ENCODE measurements around the gene STAT6. TPM values are rescaled to one million over a fixed set of nuclear protein-coding genes. Genes with fewer than 3 reads are reported as not detected.

STAT6 gene
- total RNA-seq, 2 experiments from 2014 or later: 251 to 263 TPM

DNA sequence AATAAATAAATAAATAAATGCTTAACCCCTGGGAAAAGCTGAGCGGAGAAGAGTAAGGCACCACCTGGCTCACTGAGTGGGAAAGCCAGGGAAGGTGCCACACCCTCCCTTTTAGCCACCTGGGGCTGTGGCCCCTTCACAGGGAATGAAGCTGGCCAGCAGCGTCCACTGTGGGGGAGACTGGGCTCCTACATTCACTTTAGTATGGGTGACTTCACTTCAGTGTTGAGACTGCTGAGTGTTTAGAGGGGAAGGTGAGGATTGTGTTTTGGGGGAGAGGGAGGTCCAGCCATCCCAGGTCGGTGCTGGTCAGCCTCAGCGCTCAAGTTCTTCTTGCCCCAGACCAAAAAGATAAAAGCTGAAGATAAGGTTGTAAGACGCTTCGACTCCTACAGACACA lies 20.7 kb downstream of the STAT6 start:
- Mint-ChIP-seq H3K4me1 (peaks cover 51% of the 10 kb centered on the region), H3K27ac (peak overlapping the region; percentile 51), H3K36me3 (peaks cover 11% of the 10 kb centered on the region), H3K4me3 (peak overlapping the region; percentile 96), H3K27me3 (no peaks in the 10 kb centered on the region), H3K9me3 (no peaks in the 10 kb centered on the region)
- DNase-seq: no peak
- no peak for ATAC-seq (ENCODE audit: low read depth)
- POLR2A ChIA-PET: interaction anchor here (0.9 to 16.0 kb wide), 3 partner anchors 14 to 20 kb away, joined by 6 to 225 read pairs (median 166); partner anchors contain the start of genes NEMP1 and STAT6

DNA sequence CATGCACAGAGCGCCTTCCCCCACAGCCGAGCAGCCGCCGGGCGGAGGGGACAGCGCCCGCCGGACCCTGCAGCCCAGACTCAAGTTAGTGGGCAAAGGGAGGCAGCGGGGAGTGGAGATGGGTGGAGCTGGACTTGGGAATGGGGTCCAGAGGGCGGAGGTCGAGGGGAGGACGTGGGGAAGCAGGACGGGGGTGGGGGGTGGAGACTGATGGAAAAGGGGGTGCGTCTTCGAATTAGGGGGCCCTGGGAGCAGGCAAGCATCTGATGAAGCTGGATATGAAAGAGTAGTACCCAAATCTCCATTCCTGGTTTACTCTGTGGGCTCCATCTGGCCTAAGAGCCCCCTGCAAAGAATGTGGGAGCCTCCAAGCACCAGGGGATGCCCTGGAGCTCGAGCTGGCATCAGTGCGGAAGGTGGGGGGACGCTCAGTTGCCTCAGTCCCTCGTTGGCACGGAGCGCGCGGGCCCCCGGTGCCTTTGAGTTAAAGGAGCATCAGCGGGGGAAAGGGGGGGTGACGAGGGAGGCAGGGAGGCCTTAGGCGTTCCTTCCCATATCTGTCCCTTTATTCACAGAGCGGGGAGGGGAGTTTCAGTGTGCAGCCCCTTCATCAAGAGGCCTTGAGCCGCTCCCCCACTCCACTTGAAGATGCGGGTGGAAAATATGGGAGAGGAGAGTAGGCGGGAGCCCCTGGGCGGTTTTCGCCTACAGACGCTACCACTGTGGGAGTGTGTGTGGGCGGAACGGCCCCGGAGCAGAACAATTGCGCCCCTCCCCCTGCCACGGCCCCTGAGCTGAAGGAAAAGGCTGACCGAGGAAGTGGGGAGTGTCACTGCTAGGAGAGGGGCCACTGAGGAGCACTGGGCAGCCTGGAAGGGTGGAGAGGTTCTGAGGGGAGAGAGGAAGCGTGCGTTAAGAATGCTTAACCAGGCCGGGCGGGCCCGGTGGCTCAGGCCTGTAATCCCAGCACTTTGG lies 21.6 kb downstream of the STAT6 start:
- peaks cover 58% of the 10 kb centered on the region for H3K4me1 Mint-ChIP-seq
- peak overlapping the region; percentile 96 for H3K4me3 Mint-ChIP-seq
- POLR2A ChIA-PET: interaction anchor here (1.5 to 16.0 kb wide), 5 partner anchors 8 to 730 kb away, joined by 3 to 225 read pairs (median 9); partner anchors contain the start of genes NEMP1, STAT2 and STAT6
- ATAC-seq (ENCODE audit: low read depth): no peak
- H3K9me3 Mint-ChIP-seq: no peaks in the 10 kb centered on the region
- DNase-seq: peak; percentile 72
- no peaks in the 10 kb centered on the region for H3K27me3 Mint-ChIP-seq
- H3K27ac Mint-ChIP-seq: peak overlapping the region; percentile 84
- H3K36me3 Mint-ChIP-seq: peaks cover 11% of the 10 kb centered on the region

DNA sequence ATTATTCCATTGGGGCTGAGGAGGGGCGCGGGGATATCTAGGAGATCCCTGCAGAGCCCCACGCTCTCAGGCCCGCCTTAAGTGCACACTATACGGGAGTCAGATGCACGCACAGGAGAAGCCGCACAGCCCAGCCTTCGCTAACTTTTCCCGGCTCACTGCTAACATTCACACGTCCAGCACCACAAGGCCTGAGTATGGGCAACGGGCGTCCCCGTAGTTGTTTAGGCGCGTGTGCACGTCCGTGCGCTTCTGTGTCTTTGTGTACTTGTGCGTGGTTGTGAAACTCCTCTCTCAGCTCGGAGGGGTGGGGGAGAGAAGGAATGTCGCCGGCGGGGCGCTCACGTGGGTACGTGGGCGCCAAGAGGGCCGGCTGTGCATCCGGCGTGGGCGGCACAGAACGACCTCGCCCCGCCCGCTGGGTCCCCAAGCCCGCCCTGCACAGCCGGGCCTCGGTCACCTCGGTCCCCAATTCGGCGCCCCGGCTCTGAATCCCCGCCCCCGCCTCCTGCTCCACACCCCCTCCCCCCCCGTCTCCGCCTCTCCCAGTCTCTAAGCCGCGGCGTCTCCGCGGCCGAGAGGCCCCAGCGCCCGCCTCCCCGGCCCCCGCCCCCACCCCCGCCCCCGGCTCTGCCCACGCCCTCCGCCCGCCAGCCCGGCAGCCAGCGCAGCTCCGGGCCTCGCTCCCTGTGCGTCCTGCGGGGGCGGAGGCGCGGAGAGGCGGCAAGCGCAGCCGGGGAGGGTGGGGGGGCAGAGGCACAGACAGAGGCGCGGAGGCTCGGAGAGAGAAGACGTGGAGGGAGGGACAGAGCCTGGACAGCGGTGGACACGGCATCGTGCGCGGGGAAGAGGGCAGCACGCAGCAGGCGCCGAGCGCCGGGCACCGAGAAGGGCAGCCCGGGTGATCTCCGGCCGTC lies 22.6 kb downstream of the STAT6 start, which contains the start of gene NAB2:
Gene NAB2, plus strand, starts transcription at position 761 of the 917 bp plus-strand sequence. CDS start 158 bp downstream, outside the sequence.
- Mint-ChIP-seq H3K36me3 (peaks cover 9% of the 10 kb centered on the region), H3K27me3 (no peaks in the 10 kb centered on the region), H3K4me3 (peak within 1 kb of the TSS; percentile 96), H3K4me1 (peaks cover 52% of the 10 kb centered on the region), H3K9me3 (no peaks in the 10 kb centered on the region), H3K27ac (peak within 1 kb of the TSS; percentile 89)
- peak; percentile 94 for DNase-seq
- peak; percentile 73 for ATAC-seq (ENCODE audit: low read depth)
- POLR2A ChIA-PET: interaction anchor here (0.6 to 16.0 kb wide), 6 partner anchors 9 to 729 kb away, joined by 3 to 225 read pairs (median 8); partner anchors contain the start of genes NEMP1, STAT2 and STAT6

DNA sequence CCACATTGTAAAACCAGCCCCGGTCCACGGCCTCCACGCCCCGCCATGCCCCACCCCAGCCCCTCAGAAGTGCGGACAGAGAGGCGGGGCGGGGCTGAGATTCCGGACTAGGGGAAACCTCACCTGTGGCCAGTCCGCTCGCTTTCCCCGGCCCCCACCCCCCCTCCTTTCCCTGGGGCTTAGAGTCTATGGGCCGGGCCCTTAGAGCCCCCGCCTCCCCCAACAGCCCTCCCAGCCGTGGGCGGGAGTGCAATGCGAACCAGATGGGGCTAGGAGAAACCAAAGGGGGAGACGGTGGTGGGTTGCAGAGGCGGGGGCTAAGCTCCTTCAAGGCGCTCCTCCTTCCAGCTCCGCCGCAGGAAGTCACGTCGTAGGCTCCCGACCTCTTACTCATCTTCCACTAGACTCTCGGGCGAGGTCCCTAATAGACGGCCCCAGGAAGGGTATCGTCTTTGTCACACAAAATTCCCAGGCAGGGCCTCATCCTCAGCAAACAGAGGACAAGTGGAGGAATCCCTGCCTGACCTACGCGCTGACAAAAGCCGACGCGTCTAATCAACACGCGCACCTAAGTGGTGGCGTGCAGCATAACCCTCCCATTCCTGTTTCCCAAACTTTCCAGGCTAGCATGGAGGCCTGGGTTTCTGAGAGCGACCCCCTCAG lies 23.3 kb downstream of the STAT6 start:
- DNase-seq (peak; percentile 77), ATAC-seq (ENCODE audit: low read depth) (peak; percentile 30)
- POLR2A ChIA-PET: interaction anchor here (0.6 to 16.0 kb wide), 3 partner anchors 13 to 335 kb away, joined by 3 to 225 read pairs (median 166); partner anchors contain the start of genes NEMP1 and STAT6
- H3K27me3 Mint-ChIP-seq: no peaks in the 10 kb centered on the region
- H3K4me1 Mint-ChIP-seq: peaks cover 47% of the 10 kb centered on the region
- no peaks in the 10 kb centered on the region for H3K9me3 Mint-ChIP-seq
- peak overlapping the region; percentile 89 for H3K27ac Mint-ChIP-seq
- peaks cover 8% of the 10 kb centered on the region for H3K36me3 Mint-ChIP-seq
- peak overlapping the region; percentile 81 for H3K4me3 Mint-ChIP-seq

DNA sequence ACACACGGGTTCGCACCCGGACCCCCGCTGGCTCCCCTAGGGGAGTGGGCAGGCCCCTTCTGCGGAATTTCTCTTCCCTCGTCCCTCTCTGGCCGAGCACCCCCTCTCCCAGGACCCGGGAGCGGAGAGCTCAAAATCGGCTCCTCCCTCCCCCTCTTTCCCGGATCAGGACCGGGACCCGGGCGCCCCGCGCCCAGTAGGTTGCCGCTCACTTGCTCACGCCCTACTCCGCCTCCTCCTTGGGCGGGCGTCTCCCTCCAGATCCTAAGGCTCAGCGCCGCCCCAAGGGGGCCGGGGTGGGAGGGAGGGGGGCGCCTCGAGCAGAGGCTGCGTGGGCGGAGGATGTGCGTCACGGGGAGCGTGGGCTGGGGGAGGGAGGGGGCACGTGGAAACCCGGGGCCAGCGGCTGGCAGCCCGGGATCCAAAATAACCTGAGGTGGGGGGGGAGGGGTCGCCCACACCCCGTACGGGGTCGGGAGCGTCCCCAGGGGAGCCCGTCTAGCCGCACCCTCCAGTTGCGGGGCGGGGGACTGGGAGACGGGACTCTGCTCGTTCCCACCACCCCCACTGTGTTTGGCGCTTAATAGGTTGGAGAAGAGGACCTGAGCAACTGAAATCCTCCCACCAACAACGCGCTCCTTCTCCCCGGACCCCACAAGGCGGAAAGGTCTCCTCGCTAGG lies 24.0 kb downstream of the STAT6 start:
- no peaks in the 10 kb centered on the region for H3K27me3 Mint-ChIP-seq
- H3K4me1 Mint-ChIP-seq: peaks cover 42% of the 10 kb centered on the region
- ATAC-seq (ENCODE audit: low read depth) (peak; percentile 40), DNase-seq (peak; percentile 80)
- H3K27ac Mint-ChIP-seq: peak overlapping the region; percentile 94
- POLR2A ChIA-PET: interaction anchor here (8.8 to 16.0 kb wide), 2 partner anchors 12 to 23 kb away, joined by 166 to 225 read pairs; partner anchors contain the start of genes NEMP1 and STAT6
- peaks cover 8% of the 10 kb centered on the region for H3K36me3 Mint-ChIP-seq
- no peaks in the 10 kb centered on the region for H3K9me3 Mint-ChIP-seq
- peak overlapping the region; percentile 81 for H3K4me3 Mint-ChIP-seq

DNA sequence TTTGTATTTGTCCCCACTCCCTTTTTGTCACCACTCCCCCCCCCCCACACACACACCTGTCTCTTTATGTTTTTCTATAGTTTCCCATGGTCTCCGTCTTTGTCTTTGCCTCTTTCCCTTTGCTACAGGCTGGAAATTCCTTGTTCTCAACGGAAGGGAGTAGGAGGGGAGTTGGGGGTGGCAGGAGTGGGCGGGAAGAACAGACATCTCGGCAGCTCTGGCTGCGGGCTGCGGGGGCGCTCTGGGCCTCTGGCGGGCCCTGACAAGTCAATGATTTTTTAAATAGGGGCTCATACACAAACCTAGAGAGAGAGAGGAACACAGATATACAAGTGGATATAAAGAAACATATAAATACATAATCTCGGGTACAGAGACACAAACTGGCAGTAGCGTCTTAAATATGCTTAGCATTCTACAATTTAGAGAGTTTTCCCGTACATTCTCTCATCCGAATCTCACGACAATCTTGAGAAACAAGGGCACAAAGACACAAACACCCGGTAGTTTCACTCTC lies 24.6 kb downstream of the STAT6 start:
- Mint-ChIP-seq H3K27me3 (no peaks in the 10 kb centered on the region), H3K36me3 (peaks cover 4% of the 10 kb centered on the region), H3K4me1 (peaks cover 36% of the 10 kb centered on the region), H3K27ac (peak overlapping the region; percentile 94), H3K9me3 (no peaks in the 10 kb centered on the region), H3K4me3 (peak overlapping the region; percentile 81)
- peak; percentile 57 for DNase-seq
- ATAC-seq (ENCODE audit: low read depth): no peak
- POLR2A ChIA-PET: interaction anchor here (8.8 to 16.0 kb wide), 2 partner anchors 12 to 24 kb away, joined by 166 to 225 read pairs; partner anchors contain the start of genes NEMP1 and STAT6

DNA sequence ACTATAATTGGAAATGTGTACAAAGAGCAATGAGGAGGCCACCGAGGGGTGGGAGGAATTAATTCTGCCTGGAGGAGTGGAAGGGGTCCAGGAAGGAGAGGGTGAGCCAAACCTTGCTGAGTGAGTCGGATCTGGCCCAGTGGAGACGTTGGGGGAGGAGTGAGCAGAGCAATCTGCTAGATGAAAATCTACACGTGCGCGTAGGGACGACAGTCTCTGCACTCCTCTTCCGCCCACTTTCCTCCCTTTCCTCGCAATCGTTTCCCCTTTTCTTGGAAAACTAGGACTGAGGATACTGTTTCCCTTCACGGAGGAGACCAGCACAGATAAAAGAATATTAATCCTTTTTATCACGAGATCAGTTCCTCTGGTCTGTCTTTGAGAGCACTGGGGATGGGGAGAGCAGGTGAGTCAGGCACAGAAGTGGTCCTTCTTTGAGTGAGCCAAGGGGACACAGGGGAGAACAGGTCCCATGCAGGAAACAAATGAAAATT lies 25.1 kb downstream of the STAT6 start:
- POLR2A ChIA-PET: interaction anchor here (8.8 to 16.0 kb wide), 2 partner anchors 11 to 24 kb away, joined by 166 to 225 read pairs; partner anchors contain the start of genes NEMP1 and STAT6
- no peaks in the 10 kb centered on the region for H3K9me3 Mint-ChIP-seq
- peak overlapping the region; percentile 81 for H3K4me3 Mint-ChIP-seq
- no peaks in the 10 kb centered on the region for H3K27me3 Mint-ChIP-seq
- no peak for ATAC-seq (ENCODE audit: low read depth)
- H3K27ac Mint-ChIP-seq: peak overlapping the region; percentile 94
- peaks cover 35% of the 10 kb centered on the region for H3K4me1 Mint-ChIP-seq
- peaks cover 4% of the 10 kb centered on the region for H3K36me3 Mint-ChIP-seq
- DNase-seq: no peak

DNA sequence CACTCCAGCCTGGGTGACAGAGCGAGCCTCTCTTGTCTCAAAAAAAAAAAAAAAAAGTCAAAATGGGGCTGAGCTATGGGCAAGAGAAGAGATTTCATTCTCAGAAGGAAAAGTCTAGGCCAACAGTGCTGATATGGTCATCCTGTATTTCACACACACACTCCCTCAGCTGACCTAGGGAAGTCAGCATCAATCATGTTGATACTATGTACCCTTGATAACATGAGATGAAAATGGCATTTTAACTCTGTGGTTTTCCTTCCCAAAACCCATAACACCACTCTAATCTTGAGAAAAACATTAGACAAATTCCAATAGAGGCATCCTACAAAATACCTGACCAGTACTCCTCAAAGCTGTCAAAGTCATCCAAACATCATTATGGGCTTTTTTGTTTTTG lies 30.3 kb downstream of the STAT6 start:
- Mint-ChIP-seq H3K9me3 (no peaks in the 10 kb centered on the region), H3K36me3 (peaks cover 5% of the 10 kb centered on the region), H3K4me1 (peaks cover 26% of the 10 kb centered on the region), H3K27me3 (no peaks in the 10 kb centered on the region), H3K4me3 (no peak overlapping the region), H3K27ac (no peak overlapping the region)
- no peak for ATAC-seq (ENCODE audit: low read depth)
- DNase-seq: no peak
- POLR2A ChIA-PET: interaction anchor here (4.9 to 14.2 kb wide), 2 partner anchors 13 to 30 kb away, joined by 84 to 225 read pairs; partner anchors contain the start of genes NAB2 and STAT6

DNA sequence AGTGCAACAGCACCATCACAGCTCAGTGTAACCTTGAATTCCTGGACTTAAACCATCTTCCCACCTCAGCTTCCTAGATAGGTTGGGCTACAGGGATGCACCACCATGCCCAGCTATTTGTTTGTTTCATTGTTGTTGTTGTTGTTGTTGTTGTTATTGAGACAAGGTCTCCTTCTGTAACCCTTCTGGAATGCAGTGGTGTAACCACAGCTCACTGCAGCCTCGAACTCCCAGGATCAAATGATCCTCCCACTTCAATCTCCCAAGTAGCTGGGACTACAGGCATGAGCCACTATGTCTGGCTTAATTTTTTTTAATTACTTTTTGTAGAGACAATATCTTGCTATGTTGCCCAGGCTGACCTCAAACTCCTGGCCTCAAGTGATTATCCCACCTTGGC lies 31.3 kb downstream of the STAT6 start:
- peak overlapping the region; percentile 98 for H3K4me3 Mint-ChIP-seq
- peaks cover 16% of the 10 kb centered on the region for H3K4me1 Mint-ChIP-seq
- DNase-seq (no peak), ATAC-seq (ENCODE audit: low read depth) (no peak)
- no peaks in the 10 kb centered on the region for H3K27me3 Mint-ChIP-seq
- POLR2A ChIA-PET: interaction anchor here (1.0 to 14.2 kb wide), 6 partner anchors 9 to 354 kb away, joined by 5 to 225 read pairs (median 11); partner anchors contain the start of genes NAB2, NACA and STAT6
- H3K9me3 Mint-ChIP-seq: no peaks in the 10 kb centered on the region
- peak overlapping the region; percentile 60 for H3K27ac Mint-ChIP-seq
- H3K36me3 Mint-ChIP-seq: peaks cover 5% of the 10 kb centered on the region

DNA sequence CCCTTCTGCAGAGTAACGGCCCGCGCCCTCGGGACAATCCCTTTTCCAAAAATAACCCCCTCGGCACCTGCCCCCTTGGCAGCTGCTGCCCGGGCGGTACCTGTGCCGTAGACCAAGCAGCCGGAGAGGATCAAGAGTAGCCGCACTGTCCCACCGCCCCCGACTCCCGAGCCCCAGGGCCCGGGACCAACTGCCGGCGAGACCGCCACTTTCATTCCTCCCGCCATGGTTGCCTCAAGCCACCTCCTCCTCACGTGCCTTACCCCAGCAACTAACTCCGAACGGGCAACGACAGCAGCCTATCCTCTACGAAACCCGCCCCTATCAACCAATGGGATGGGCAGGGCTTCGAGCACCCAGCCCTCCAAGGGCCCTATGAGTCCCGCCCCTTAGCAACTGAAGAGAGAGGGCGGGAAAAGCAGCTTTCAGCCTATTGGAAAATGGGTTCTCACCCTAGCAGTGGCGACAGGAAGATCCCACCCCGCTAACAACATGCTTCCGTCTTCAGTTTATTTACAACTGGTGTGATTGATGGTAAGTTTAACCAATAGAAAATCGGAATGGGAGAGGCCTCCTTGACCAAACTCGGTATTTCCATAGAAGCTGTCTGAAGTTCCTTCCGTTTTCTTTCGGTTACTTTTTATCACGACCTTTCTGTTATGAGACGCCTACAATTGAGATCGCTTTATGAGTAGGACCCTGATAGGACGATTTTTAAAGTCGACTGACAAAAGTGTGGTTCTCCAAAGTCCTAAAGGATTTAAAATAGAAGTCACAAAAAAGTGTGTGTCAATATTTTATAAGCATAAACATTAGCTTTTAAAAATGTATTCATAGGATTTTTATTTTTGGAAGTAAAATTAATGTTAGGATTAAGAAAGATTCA lies 32.4 kb downstream of the STAT6 start, which contains the start of gene NEMP1:
Gene NEMP1, minus strand, starts transcription at position 273 of the 886 bp plus-strand sequence. Its CDS starts 46 bp downstream, at position 227.
- Mint-ChIP-seq H3K36me3 (peaks cover 5% of the 10 kb centered on the region), H3K27me3 (no peaks in the 10 kb centered on the region), H3K9me3 (no peaks in the 10 kb centered on the region), H3K4me3 (peak within 1 kb of the TSS; percentile 98), H3K4me1 (peaks cover 17% of the 10 kb centered on the region), H3K27ac (peak within 1 kb of the TSS; percentile 99)
- ATAC-seq (ENCODE audit: low read depth) (peak; percentile 93), DNase-seq (peak; percentile 83)
- POLR2A ChIA-PET: interaction anchor here (0.5 to 14.2 kb wide), 20 partner anchors 8 to 423 kb away, joined by 3 to 225 read pairs (median 4); partner anchors contain the start of genes NAB2, NACA, PTGES3 and SHMT2

Measured in activated naive CD8-positive, alpha-beta T cell treated with anti-CD3 and anti-CD28 coated beads, Interleukin-2, amount 10 ng/mL, durations not matched to agents 7 days and 5 days (primary cell).